22Rv1 (cell line): ENCODE data around the gene SMOC2.

ENCODE experiments used
- H3K27ac ChIP-seq: fragments of 450-650 bp; 2 replicates; pipeline ENCODE4 v1.5.1; 2017
- CTCF ChIP-seq: fragments of 450-650 bp; IDR thresholded peaks from 2 replicates; pipeline ENCODE4 v1.5.1; 2017; ENCODE audit warnings: mild to moderate bottlenecking
- ZFX ChIP-seq: fragments of 450-650 bp; IDR thresholded peaks from 2 replicates; pipeline ENCODE4 v1.6.1; 2017; ENCODE audit warnings: antibody characterized with exemption, borderline replicate concordance

SMOC2 gene

GRCh38 chr6:168438783-168439520 lies 2.0 kb upstream of the SMOC2 start:
- no peak for TF ChIP-seq ZFX
- TF ChIP-seq CTCF: no peak
- no peak overlapping the region for H3K27ac ChIP-seq

GRCh38 chr6:168439794-168440450 lies 1.1 kb upstream of the SMOC2 start:
- TF ChIP-seq ZFX: no peak
- TF ChIP-seq CTCF: no peak
- no peak overlapping the region for H3K27ac ChIP-seq

GRCh38 chr6:168441434-168442391 lies 729 bp downstream of the SMOC2 start:
- H3K27ac ChIP-seq: no peak overlapping the region
- no peak for TF ChIP-seq CTCF
- TF ChIP-seq ZFX: no peak

GRCh38 chr6:168442646-168443045 lies 1.7 kb downstream of the SMOC2 start:
- TF ChIP-seq ZFX (no peak), CTCF (no peak)

GRCh38 chr6:168447282-168447681 lies 6.3 kb downstream of the SMOC2 start:
- no peak overlapping the region for H3K27ac ChIP-seq
- TF ChIP-seq ZFX: no peak
- TF ChIP-seq CTCF: no peak

More at GRCh38 chr6:168442646-168443045, 1.7 kb downstream of the SMOC2 start:
- no peak overlapping the region for H3K27ac ChIP-seq

- no peak for TF ChIP-seq CTCF
- no peak for TF ChIP-seq ZFX
- H3K27ac ChIP-seq: no peak overlapping the region
These were observed 6.7 kb downstream of the SMOC2 start for GRCh38 chr6:168447700-168448099.
